Breast epithelium (tissue), 4 donors: Measurements from ENCODE around the gene ANGEL2. TPM values are rescaled to one million over a fixed set of nuclear protein-coding genes. Genes with fewer than 3 reads are reported as not detected.

Experiments used
- DNase-seq, 2 donors: peaks; one replicate each; pipeline ENCODE4 v3.0.0-alpha.2; 2019; ENCODE audit warnings: low spot score in 2 of 2
- H3K27ac ChIP-seq, 2 donors: fragments of 200-600 bp; sonication (generic) in 1 of 2; one replicate each; pipeline ENCODE4 v1.5.1; 2016 to 2019; ENCODE audit warnings: mild to moderate bottlenecking in 1 of 2
- H3K27me3 ChIP-seq, 2 donors: fragments of 200-600 bp; sonication (generic) in 1 of 2; one replicate each; pipeline versions ENCODE4 v1.5.1 to v1.6.0; 2017 to 2019; ENCODE audit warnings: control low read depth in 1 of 2, mild to moderate bottlenecking in 1 of 2
- H3K36me3 ChIP-seq: fragments of 200-600 bp; one replicate; pipeline ENCODE4 v1.5.1; 2019
- H3K4me1 ChIP-seq, 2 donors: fragments of 200-600 bp; sonication (generic); one replicate each; pipeline ENCODE4 v1.5.1; 2016 to 2019; ENCODE audit warnings: control low read depth in 1 of 2
- H3K4me3 ChIP-seq, 3 donors: fragments of 200-600 bp; sonication (generic); 1 replicate in 2 of 3; 2 replicates in 1 of 3; pipeline ENCODE4 v1.5.1; 2016 to 2019; ENCODE audit warnings: mild to moderate bottlenecking in 3 of 3, moderate library complexity in 2 of 3
- H3K9me3 ChIP-seq, 2 donors: fragments of 200-600 bp; sonication (generic) in 1 of 2; one replicate each; pipeline ENCODE4 v1.5.1; 2016 to 2019; ENCODE audit warnings: control low read depth in 1 of 2
- CTCF ChIP-seq, 3 donors: fragments of 450-650 bp; IDR thresholded peaks; one replicate each; pipeline ENCODE4 v1.5.1; 2016 to 2017; ENCODE audit warnings: antibody characterized with exemption in 3 of 3, mild to moderate bottlenecking in 3 of 3, moderate library complexity in 3 of 3
- POLR2A ChIP-seq: fragments of 450-650 bp; IDR thresholded peaks from one replicate; pipeline ENCODE4 v1.6.1; 2016; ENCODE audit warnings: antibody characterized with exemption, mild to moderate bottlenecking, moderate library complexity
- POLR2AphosphoS5 ChIP-seq, 3 donors: sonication (generic); formaldehyde crosslinking; IDR thresholded peaks; one replicate each; pipeline ENCODE4 v1.6.1; 2017; ENCODE audit warnings: antibody characterized with exemption in 3 of 3
- intact Hi-C: fragments of 100-400 bp; cut with DNase I; formaldehyde crosslinking; loops from one replicate; pipeline ENCODE4 v1.15.1; 2023; ENCODE audit warnings: low total_unique reads
- total RNA-seq, 3 donors: library from RNA; depleted of rRNA; stranded (reverse); fragments of >200 nt; gene quantifications; one replicate each; pipeline ENCODE4 v1.1.0, GENCODE V29; 2016

Gene ANGEL2
- total RNA-seq, 3 donors from 2014 or later: 60.5 to 84.0 (median 72.4) TPM

GRCh38 chr1:212979340-212980122 lies 36.1 kb downstream of the ANGEL2 start:
- H3K36me3 ChIP-seq: no peaks in the 10 kb centered on the region
- H3K9me3 ChIP-seq: no peaks in the 10 kb centered on the region
- TF ChIP-seq POLR2A (no peak), POLR2AphosphoS5 (IDR thresholded peaks at IDR 0.05) (no peak), CTCF (IDR thresholded peaks at IDR 0.05) (no peak)
- DNase-seq: no peak
- no peak overlapping the region for H3K27ac ChIP-seq
- no peaks in the 10 kb centered on the region for H3K4me1 ChIP-seq
- H3K4me3 ChIP-seq: no peak overlapping the region
- intact Hi-C loops: loop anchor here (5.0 kb wide), 1 partner anchor 832 kb away; no protein-coding TSS in a partner anchor
- H3K27me3 ChIP-seq: no peaks in the 10 kb centered on the region

GRCh38 chr1:212977781-212978645 lies 37.7 kb downstream of the ANGEL2 start:
- Histone ChIP-seq H3K4me1 (no peaks in the 10 kb centered on the region), H3K27me3 (no peaks in the 10 kb centered on the region), H3K27ac (no peak overlapping the region), H3K36me3 (no peaks in the 10 kb centered on the region), H3K4me3 (no peak overlapping the region), H3K9me3 (no peaks in the 10 kb centered on the region)
- DNase-seq: no peak
- intact Hi-C loops: no loop called here
- TF ChIP-seq POLR2AphosphoS5 (IDR thresholded peaks at IDR 0.05) (no peak), CTCF (IDR thresholded peaks at IDR 0.05) (no peak), POLR2A (no peak)

GRCh38 chr1:212976586-212976985 lies 39.1 kb downstream of the ANGEL2 start:
- intact Hi-C loops: no loop called here
- no peak for DNase-seq
- no peaks in the 10 kb centered on the region for H3K36me3 ChIP-seq
- H3K4me3 ChIP-seq: no peak overlapping the region
- H3K9me3 ChIP-seq: no peaks in the 10 kb centered on the region
- TF ChIP-seq CTCF (IDR thresholded peaks at IDR 0.05) (no peak), POLR2AphosphoS5 (IDR thresholded peaks at IDR 0.05) (no peak), POLR2A (no peak)
- H3K27me3 ChIP-seq: no peaks in the 10 kb centered on the region
- no peak overlapping the region for H3K27ac ChIP-seq
- H3K4me1 ChIP-seq: no peaks in the 10 kb centered on the region

GRCh38 chr1:212975111-212975918 lies 40.4 kb downstream of the ANGEL2 start:
- Histone ChIP-seq H3K36me3 (no peaks in the 10 kb centered on the region), H3K9me3 (no peaks in the 10 kb centered on the region), H3K27me3 (no peaks in the 10 kb centered on the region), H3K4me1 (no peaks in the 10 kb centered on the region), H3K27ac (no peak overlapping the region), H3K4me3 (no peak overlapping the region)
- no peak for DNase-seq
- TF ChIP-seq POLR2AphosphoS5 (IDR thresholded peaks at IDR 0.05) (no peak), CTCF (IDR thresholded peaks at IDR 0.05) (no peak), POLR2A (no peak)
- intact Hi-C loops: no loop called here
